ENCODE measurements around the gene ST3GAL2. TPM values are rescaled to one million over a fixed set of nuclear protein-coding genes. Genes with fewer than 3 reads are reported as not detected.

ST3GAL2 gene
- total RNA-seq, 1 donor from 2014 or later = 67.6 TPM

- TF ChIP-seq CTCF (IDR thresholded peaks at IDR 0.05) = no peak
- Mint-ChIP-seq H3K27me3 (ENCODE audit: unreplicated experiment) (no peaks in the 10 kb centered on the region), H3K4me1 (ENCODE audit: unreplicated experiment) (peaks cover 46% of the 10 kb centered on the region), H3K9me3 (ENCODE audit: unreplicated experiment) (no peaks in the 10 kb centered on the region), H3K27ac (ENCODE audit: unreplicated experiment) (peak overlapping the region; percentile 89), H3K4me3 (ENCODE audit: unreplicated experiment) (no peak overlapping the region), H3K36me3 (ENCODE audit: unreplicated experiment) (peaks cover 13% of the 10 kb centered on the region)
- no peak for DNase-seq (ENCODE audit: extremely low spot score, unreplicated experiment)
Measured at GRCh38 chr16:70481929-70482536, 43.1 kb upstream of the ST3GAL2 start.

- Mint-ChIP-seq H3K27me3 (ENCODE audit: unreplicated experiment) (no peaks in the 10 kb centered on the region), H3K36me3 (ENCODE audit: unreplicated experiment) (peaks cover 8% of the 10 kb centered on the region), H3K4me1 (ENCODE audit: unreplicated experiment) (peaks cover 59% of the 10 kb centered on the region), H3K9me3 (ENCODE audit: unreplicated experiment) (no peaks in the 10 kb centered on the region), H3K4me3 (ENCODE audit: unreplicated experiment) (no peak overlapping the region), H3K27ac (ENCODE audit: unreplicated experiment) (no peak overlapping the region)
- no peak for DNase-seq (ENCODE audit: extremely low spot score, unreplicated experiment)
- no peak for TF ChIP-seq CTCF (IDR thresholded peaks at IDR 0.05)
Measured at GRCh38 chr16:70480127-70481105, 41.5 kb upstream of the ST3GAL2 start.

GRCh38 chr16:70478912-70479341 is 40.0 kb upstream of the ST3GAL2 start:
- no peak for TF ChIP-seq CTCF (IDR thresholded peaks at IDR 0.05)
- H3K4me1 Mint-ChIP-seq (ENCODE audit: unreplicated experiment) = peaks cover 59% of the 10 kb centered on the region
- no peaks in the 10 kb centered on the region for H3K9me3 Mint-ChIP-seq (ENCODE audit: unreplicated experiment)
- peak overlapping the region; percentile 81 for H3K27ac Mint-ChIP-seq (ENCODE audit: unreplicated experiment)
- H3K36me3 Mint-ChIP-seq (ENCODE audit: unreplicated experiment) = peaks cover 8% of the 10 kb centered on the region
- H3K27me3 Mint-ChIP-seq (ENCODE audit: unreplicated experiment) = no peaks in the 10 kb centered on the region
- H3K4me3 Mint-ChIP-seq (ENCODE audit: unreplicated experiment) = no peak overlapping the region
- DNase-seq (ENCODE audit: extremely low spot score, unreplicated experiment) = no peak

- Mint-ChIP-seq H3K4me3 (ENCODE audit: unreplicated experiment) (no peak overlapping the region), H3K27me3 (ENCODE audit: unreplicated experiment) (no peaks in the 10 kb centered on the region)
- TF ChIP-seq CTCF (IDR thresholded peaks at IDR 0.05) = no peak
Measured at GRCh38 chr16:70478169-70478568, 39.3 kb upstream of the ST3GAL2 start.

More at GRCh38 chr16:70478169-70478568, 39.3 kb upstream of the ST3GAL2 start:
- Mint-ChIP-seq H3K36me3 (ENCODE audit: unreplicated experiment) (peaks cover 5% of the 10 kb centered on the region), H3K27ac (ENCODE audit: unreplicated experiment) (peak overlapping the region; percentile 81), H3K4me1 (ENCODE audit: unreplicated experiment) (peaks cover 54% of the 10 kb centered on the region), H3K9me3 (ENCODE audit: unreplicated experiment) (no peaks in the 10 kb centered on the region)
- DNase-seq (ENCODE audit: extremely low spot score, unreplicated experiment) = no peak
